Colonic mucosa (tissue), 4 donors: ENCODE measurements around the gene PLA2G1B. TPM values are rescaled to one million over a fixed set of nuclear protein-coding genes. Genes with fewer than 3 reads are reported as not detected.

Experiments
- DNase-seq: peaks from one replicate; pipeline ENCODE4 v3.0.0-alpha.2; 2020
- H3K27ac ChIP-seq: fragments of 200-600 bp; one replicate; pipeline ENCODE4 v1.8.0; 2021
- H3K27me3 ChIP-seq: fragments of 200-600 bp; one replicate; pipeline ENCODE4 v1.8.0; 2021
- H3K36me3 ChIP-seq: fragments of 200-600 bp; one replicate; pipeline ENCODE4 v1.8.0; 2021
- H3K4me1 ChIP-seq: fragments of 200-600 bp; one replicate; pipeline ENCODE4 v1.8.0; 2021; ENCODE audit warnings: mild to moderate bottlenecking
- H3K4me3 ChIP-seq: fragments of 200-600 bp; one replicate; pipeline ENCODE4 v1.8.0; 2021
- H3K9ac ChIP-seq, 2 donors: one replicate each; pipeline ENCODE4 v1.7.0; 2013; ENCODE audit warnings: control low read depth in 2 of 2, low read depth in 2 of 2, low read length in 2 of 2
- H3K9me3 ChIP-seq: fragments of 200-600 bp; one replicate; pipeline ENCODE4 v1.8.0; 2021
- CTCF ChIP-seq: fragments of 200-600 bp; IDR thresholded peaks from one replicate; pipeline ENCODE4 v1.8.0; 2022; ENCODE audit warnings: antibody characterized with exemption, mild to moderate bottlenecking
- intact Hi-C: fragments of 100-400 bp; cut with DNase I; formaldehyde crosslinking; loops from one replicate; pipeline ENCODE4 v1.14.1; 2022
- total RNA-seq, 2 donors: library from RNA; stranded (reverse); fragmentation: NEBNext Ultra II Directional in 1 of 2; extraction: Animal tissue kit (Norgen Biotek cat#: 25700) in 1 of 2; gene quantifications; one replicate each; pipeline ENCODE4 v1.2.1, GENCODE V29; 2021
- donor health status: healthy.
- donor health status: DM: no; HTN: no; CAD: no.
- donor health status: DM: no; HTN: no; CAD: no.

PLA2G1B gene
- total RNA-seq, 2 donors from 2014 or later, result 5.0 TPM; not detected in 1

GRCh38 chr12:120350576-120351350 lies 23.2 kb upstream of the PLA2G1B start:
- intact Hi-C loops, result no loop called here
- no peaks in the 10 kb centered on the region for H3K9me3 ChIP-seq
- no peak for DNase-seq
- no peaks in the 10 kb centered on the region for H3K4me1 ChIP-seq
- no peak overlapping the region for H3K9ac ChIP-seq
- no peaks in the 10 kb centered on the region for H3K27me3 ChIP-seq
- H3K27ac ChIP-seq, result no peak overlapping the region
- H3K4me3 ChIP-seq, result no peak overlapping the region
- H3K36me3 ChIP-seq, result no peaks in the 10 kb centered on the region
- no peak for TF ChIP-seq CTCF

GRCh38 chr12:120347766-120348165 lies 20.2 kb upstream of the PLA2G1B start:
- H3K27me3 ChIP-seq, result no peaks in the 10 kb centered on the region
- H3K4me3 ChIP-seq, result no peak overlapping the region
- intact Hi-C loops, result no loop called here
- no peaks in the 10 kb centered on the region for H3K9me3 ChIP-seq
- no peak for DNase-seq
- no peak overlapping the region for H3K27ac ChIP-seq
- no peak for TF ChIP-seq CTCF
- H3K36me3 ChIP-seq, result no peaks in the 10 kb centered on the region
- H3K4me1 ChIP-seq, result no peaks in the 10 kb centered on the region
- no peak overlapping the region for H3K9ac ChIP-seq

- no peak for DNase-seq
- Histone ChIP-seq H3K27me3 (no peaks in the 10 kb centered on the region), H3K9ac (no peak overlapping the region), H3K9me3 (no peaks in the 10 kb centered on the region), H3K4me1 (no peaks in the 10 kb centered on the region), H3K4me3 (no peak overlapping the region), H3K36me3 (no peaks in the 10 kb centered on the region), H3K27ac (no peak overlapping the region)
- intact Hi-C loops, result no loop called here
- no peak for TF ChIP-seq CTCF
Measured at GRCh38 chr12:120346681-120347080, 19.1 kb upstream of the PLA2G1B start.

GRCh38 chr12:120346031-120346430 lies 18.5 kb upstream of the PLA2G1B start:
- DNase-seq, result no peak
- Histone ChIP-seq H3K9me3 (no peaks in the 10 kb centered on the region), H3K9ac (no peak overlapping the region), H3K27me3 (no peaks in the 10 kb centered on the region), H3K27ac (no peak overlapping the region), H3K36me3 (no peaks in the 10 kb centered on the region), H3K4me3 (no peak overlapping the region), H3K4me1 (no peaks in the 10 kb centered on the region)
- TF ChIP-seq CTCF, result no peak
- intact Hi-C loops, result no loop called here

GRCh38 chr12:120343692-120344091 lies 16.1 kb upstream of the PLA2G1B start:
- no peak overlapping the region for H3K4me3 ChIP-seq
- no peak for TF ChIP-seq CTCF
- no peak for DNase-seq
- H3K4me1 ChIP-seq, result no peaks in the 10 kb centered on the region
- H3K9ac ChIP-seq, result no peak overlapping the region
- no peaks in the 10 kb centered on the region for H3K27me3 ChIP-seq
- H3K27ac ChIP-seq, result no peak overlapping the region
- intact Hi-C loops, result no loop called here
- H3K36me3 ChIP-seq, result no peaks in the 10 kb centered on the region
- H3K9me3 ChIP-seq, result no peaks in the 10 kb centered on the region
